HEK293 (cell line): ENCODE results near the gene VPREB3.

Source experiments
- CTCF ChIA-PET: fragments of 350-600 bp; formaldehyde crosslinking; extraction: SDS; loops from one replicate; lab custom pipeline; 2021; ENCODE audit warnings: antibody characterized with exemption; lab: Yijun Ruan, JAX
- POLR2A ChIA-PET: fragments of 300-600 bp; formaldehyde crosslinking; extraction: SDS; loops from one replicate; lab custom pipeline; 2020; ENCODE audit warnings: antibody characterized with exemption, inconsistent platforms; lab: Yijun Ruan, JAX
- H3K27ac ChIP-seq: fragments of 200-500 bp; sonication (Bioruptor generic); 2 replicates; pipeline ENCODE4 v1.5.1; 2014; ENCODE audit warnings: low read depth, low read length, control low read depth, inconsistent platforms; ENCODE audit errors: extremely low read depth
- H3K36me3 ChIP-seq, 2 experiments: fragments of 200-500 bp in 1 of 2; sonication (Bioruptor generic) in 1 of 2; 1 replicate in 1 of 2; 2 replicates in 1 of 2; pipeline ENCODE4 v1.5.1; 2014 to 2017; ENCODE audit warnings: inconsistent platforms in 2 of 2, low read length in 2 of 2; ENCODE audit not compliant: control insufficient read depth in 2 of 2, insufficient read depth in 1 of 2
- H3K4me1 ChIP-seq: fragments of 200-500 bp; sonication (Bioruptor generic); 2 replicates; pipeline ENCODE4 v1.5.1; 2014; ENCODE audit warnings: mild to moderate bottlenecking, low read length, inconsistent platforms; ENCODE audit not compliant: control insufficient read depth, insufficient read depth
- H3K4me3 ChIP-seq: 2 replicates; pipeline ENCODE4 v1.5.1; 2011; ENCODE audit warnings: low read depth, mild to moderate bottlenecking, control low read depth, low read length, moderate library complexity
- H3K9me3 ChIP-seq: fragments of 200-500 bp; sonication (Bioruptor generic); 2 replicates; pipeline ENCODE4 v1.5.1; 2014; ENCODE audit warnings: low read depth, low read length, inconsistent platforms; ENCODE audit not compliant: control insufficient read depth, insufficient read depth
- AEBP2 ChIP-seq: fragments of 450-650 bp; formaldehyde crosslinking; IDR thresholded peaks from 2 replicates; pipeline ENCODE4 v1.5.1; 2016; ENCODE audit warnings: missing biosample characterization, missing genetic modification characterization, borderline replicate concordance
- HIC1 ChIP-seq: fragments of 450-650 bp; formaldehyde crosslinking; IDR thresholded peaks from 2 replicates; pipeline ENCODE4 v1.5.1; 2016; ENCODE audit warnings: missing biosample characterization, missing genetic modification characterization
- HOXA7 ChIP-seq: sonication (generic); formaldehyde crosslinking; IDR thresholded peaks from 2 replicates; pipeline ENCODE4 v1.8.1; 2022; ENCODE audit warnings: missing genetic modification reagents, borderline replicate concordance
- KLF8 ChIP-seq: fragments of 450-650 bp; formaldehyde crosslinking; IDR thresholded peaks from 2 replicates; pipeline ENCODE4 v1.5.1; 2016; ENCODE audit warnings: missing biosample characterization, missing genetic modification characterization
- KLF9 ChIP-seq: fragments of 450-650 bp; formaldehyde crosslinking; IDR thresholded peaks from 2 replicates; pipeline ENCODE4 v1.5.1; 2016; ENCODE audit warnings: missing biosample characterization, missing genetic modification characterization, low read depth
- PATZ1 ChIP-seq: fragments of 450-650 bp; formaldehyde crosslinking; IDR thresholded peaks from 2 replicates; pipeline ENCODE4 v1.5.1; 2016; ENCODE audit warnings: missing biosample characterization, missing genetic modification characterization
- SETDB1 ChIP-seq: IDR thresholded peaks from one replicate; pipeline ENCODE4 v1.6.1; 2017; ENCODE audit warnings: mild to moderate bottlenecking, low read length, moderate library complexity, mixed read lengths; ENCODE audit not compliant: insufficient read length
- ZBTB17 ChIP-seq: fragments of 450-650 bp; formaldehyde crosslinking; IDR thresholded peaks from 2 replicates; pipeline ENCODE4 v1.5.1; 2016; ENCODE audit warnings: missing biosample characterization, missing genetic modification characterization
- ZBTB26 ChIP-seq: fragments of 450-650 bp; formaldehyde crosslinking; optimal IDR thresholded peaks from 2 replicates; pipeline ENCODE3; 2016; ENCODE audit warnings: missing biosample characterization, mild to moderate bottlenecking, missing genetic modification characterization
- ZBTB48 ChIP-seq: fragments of 450-650 bp; formaldehyde crosslinking; IDR thresholded peaks from 2 replicates; pipeline ENCODE4 v1.5.1; 2016; ENCODE audit warnings: missing biosample characterization, missing genetic modification characterization
- ZFP37 ChIP-seq: fragments of 450-650 bp; formaldehyde crosslinking; IDR thresholded peaks from 2 replicates; pipeline ENCODE4 v1.5.1; 2016; ENCODE audit warnings: missing biosample characterization, missing genetic modification characterization
- ZNF121 ChIP-seq: fragments of 450-650 bp; formaldehyde crosslinking; IDR thresholded peaks from 2 replicates; pipeline ENCODE4 v1.5.1; 2016; ENCODE audit warnings: missing biosample characterization, missing genetic modification characterization
- ZNF350 ChIP-seq: fragments of 450-650 bp; formaldehyde crosslinking; IDR thresholded peaks from 2 replicates; pipeline ENCODE4 v1.5.0; 2017; ENCODE audit warnings: missing biosample characterization, mild to moderate bottlenecking, missing genetic modification characterization
- ZNF423 ChIP-seq: fragments of 450-650 bp; formaldehyde crosslinking; IDR thresholded peaks from 2 replicates; pipeline ENCODE4 v1.5.1; 2016; ENCODE audit warnings: missing biosample characterization, missing genetic modification characterization
- ZNF426 ChIP-seq: fragments of 450-650 bp; formaldehyde crosslinking; IDR thresholded peaks from 2 replicates; pipeline ENCODE4 v1.5.1; 2017; ENCODE audit warnings: missing biosample characterization, missing genetic modification characterization, mild to moderate bottlenecking, inconsistent platforms, moderate library complexity
- ZNF518A ChIP-seq: fragments of 450-650 bp; formaldehyde crosslinking; conservative IDR thresholded peaks from 2 replicates; pipeline ENCODE4 v1.5.1; 2016; ENCODE audit warnings: low read depth, missing biosample characterization, missing genetic modification characterization
- ZNF544 ChIP-seq: fragments of 450-650 bp; formaldehyde crosslinking; IDR thresholded peaks from 2 replicates; pipeline ENCODE4 v1.5.0; 2017; ENCODE audit warnings: missing biosample characterization, missing genetic modification characterization
- ZNF654 ChIP-seq: fragments of 450-650 bp; formaldehyde crosslinking; IDR thresholded peaks from 2 replicates; pipeline ENCODE4 v1.5.1; 2016; ENCODE audit warnings: low read depth, missing biosample characterization, missing genetic modification characterization
- ZNF747 ChIP-seq: fragments of 450-650 bp; formaldehyde crosslinking; IDR thresholded peaks from 2 replicates; pipeline ENCODE4 v1.5.1; 2016; ENCODE audit warnings: missing biosample characterization, missing genetic modification characterization
- ZNF785 ChIP-seq: fragments of 450-650 bp; formaldehyde crosslinking; IDR thresholded peaks from 2 replicates; pipeline ENCODE4 v1.5.1; 2016; ENCODE audit warnings: missing biosample characterization, missing genetic modification characterization

VPREB3 gene

GRCh38 chr22:23708270-23708669, 46.0 kb downstream of the VPREB3 start (continued):
- no peak for TF ChIP-seq AEBP2
- TF ChIP-seq HOXA7 (CRISPR knock-in tag), result no peak
- no peak for TF ChIP-seq ZNF544 (tag by site-specific recombination)
- no peak for TF ChIP-seq ZBTB48 (tag by site-specific recombination)

- H3K4me1 ChIP-seq, result no peaks in the 10 kb centered on the region
- H3K9me3 ChIP-seq, result no peaks in the 10 kb centered on the region
- H3K36me3 ChIP-seq, result peaks cover 38 to 98% of the 10 kb centered on the region in 2 experiments
- no peak overlapping the region for H3K4me3 ChIP-seq
- H3K27ac ChIP-seq, result no peak overlapping the region
- ChIA-PET POLR2A (no interaction called here), CTCF (no interaction called here)
- no peak for TF ChIP-seq ZBTB17 (tag by site-specific recombination)
- TF ChIP-seq ZNF654 (tag by site-specific recombination), result no peak
- no peak for TF ChIP-seq ZNF747 (tag by site-specific recombination)
- TF ChIP-seq ZNF544 (tag by site-specific recombination), result no peak
- TF ChIP-seq ZNF785 (tag by site-specific recombination), result no peak
- no peak for TF ChIP-seq ZNF426
- TF ChIP-seq ZNF350, result no peak
- TF ChIP-seq ZFP37 (tag by site-specific recombination), result no peak
- TF ChIP-seq ZNF518A, result no peak
- no peak for TF ChIP-seq PATZ1 (tag by site-specific recombination)
- TF ChIP-seq KLF9 (tag by site-specific recombination), result no peak
- TF ChIP-seq HIC1 (tag by site-specific recombination), result no peak
- no peak for TF ChIP-seq SETDB1
- no peak for TF ChIP-seq ZNF423 (tag by site-specific recombination)
- no peak for TF ChIP-seq KLF8 (tag by site-specific recombination)
- TF ChIP-seq ZNF121 (tag by site-specific recombination), result no peak
- no peak for TF ChIP-seq ZBTB26 (tag by site-specific recombination)
Measured at GRCh38 chr22:23705358-23705757, 48.9 kb downstream of the VPREB3 start.
